Chondrocyte (in vitro differentiated cells): ENCODE measurements around the gene NPHP4. TPM values are rescaled to one million over a fixed set of nuclear protein-coding genes. Genes with fewer than 3 reads are reported as not detected.
A peak's percentile ranks its signal among the peaks of the same experiment; 100 is the strongest.

ENCODE experiments used
- DNase-seq: peaks from one replicate; pipeline ENCODE4 v3.0.0; 2021; ENCODE audit warnings: mixed read lengths, low spot score
- H3K27ac Mint-ChIP-seq: one replicate; pipeline ENCODE4 v1.8.0; 2021; ENCODE audit warnings: mild to moderate bottlenecking, moderate library complexity, mixed read lengths; ENCODE audit not compliant: unreplicated experiment
- H3K27me3 Mint-ChIP-seq: 2 replicates; pipeline ENCODE4 v1.8.0; 2021; ENCODE audit warnings: low read depth, mixed read lengths
- H3K36me3 Mint-ChIP-seq: 2 replicates; pipeline ENCODE4 v1.8.0; 2021; ENCODE audit warnings: low read depth, mixed read lengths
- H3K4me1 Mint-ChIP-seq: 2 replicates; pipeline ENCODE4 v1.8.0; 2021; ENCODE audit warnings: low read depth, mild to moderate bottlenecking, mixed read lengths
- H3K4me3 Mint-ChIP-seq: one replicate; pipeline ENCODE4 v1.8.0; 2021; ENCODE audit warnings: mild to moderate bottlenecking, moderate library complexity, mixed read lengths; ENCODE audit not compliant: unreplicated experiment
- H3K9me3 Mint-ChIP-seq: 2 replicates; pipeline ENCODE4 v1.8.0; 2021; ENCODE audit warnings: low read depth, mixed read lengths
- total RNA-seq: library from RNA; stranded (reverse); gene quantifications from 3 replicates; pipeline ENCODE4 v1.2.1, GENCODE V29; 2021
- TF ChIP-seq, protein P1 (sequence below): fragments of 200-600 bp; sonication (generic); IDR thresholded peaks from 2 replicates; pipeline ENCODE4 v1.5.0; 2021; ENCODE audit warnings: antibody characterized with exemption, mild to moderate bottlenecking, moderate library complexity

Gene NPHP4
- total RNA-seq, 1 donor from 2014 or later: 8.7 TPM

- Mint-ChIP-seq H3K9me3 (no peaks in the 10 kb centered on the region), H3K27me3 (no peaks in the 10 kb centered on the region), H3K4me3 (no peak overlapping the region), H3K27ac (no peak overlapping the region), H3K4me1 (peaks cover 9% of the 10 kb centered on the region), H3K36me3 (peaks cover 3% of the 10 kb centered on the region)
- TF ChIP-seq, protein P1, sequence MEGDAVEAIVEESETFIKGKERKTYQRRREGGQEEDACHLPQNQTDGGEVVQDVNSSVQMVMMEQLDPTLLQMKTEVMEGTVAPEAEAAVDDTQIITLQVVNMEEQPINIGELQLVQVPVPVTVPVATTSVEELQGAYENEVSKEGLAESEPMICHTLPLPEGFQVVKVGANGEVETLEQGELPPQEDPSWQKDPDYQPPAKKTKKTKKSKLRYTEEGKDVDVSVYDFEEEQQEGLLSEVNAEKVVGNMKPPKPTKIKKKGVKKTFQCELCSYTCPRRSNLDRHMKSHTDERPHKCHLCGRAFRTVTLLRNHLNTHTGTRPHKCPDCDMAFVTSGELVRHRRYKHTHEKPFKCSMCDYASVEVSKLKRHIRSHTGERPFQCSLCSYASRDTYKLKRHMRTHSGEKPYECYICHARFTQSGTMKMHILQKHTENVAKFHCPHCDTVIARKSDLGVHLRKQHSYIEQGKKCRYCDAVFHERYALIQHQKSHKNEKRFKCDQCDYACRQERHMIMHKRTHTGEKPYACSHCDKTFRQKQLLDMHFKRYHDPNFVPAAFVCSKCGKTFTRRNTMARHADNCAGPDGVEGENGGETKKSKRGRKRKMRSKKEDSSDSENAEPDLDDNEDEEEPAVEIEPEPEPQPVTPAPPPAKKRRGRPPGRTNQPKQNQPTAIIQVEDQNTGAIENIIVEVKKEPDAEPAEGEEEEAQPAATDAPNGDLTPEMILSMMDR: no peak
- peak; percentile 61 for DNase-seq
Measured at GRCh38 chr1:5985250-5985649, 7.0 kb downstream of the NPHP4 start.

GRCh38 chr1:5983361-5984103 is 8.7 kb downstream of the NPHP4 start:
- peaks cover 3% of the 10 kb centered on the region for H3K36me3 Mint-ChIP-seq
- no peaks in the 10 kb centered on the region for H3K9me3 Mint-ChIP-seq
- no peak overlapping the region for H3K27ac Mint-ChIP-seq
- TF ChIP-seq, protein P1: no peak
- no peak for DNase-seq
- no peaks in the 10 kb centered on the region for H3K27me3 Mint-ChIP-seq
- H3K4me1 Mint-ChIP-seq: peaks cover 9% of the 10 kb centered on the region
- H3K4me3 Mint-ChIP-seq: no peak overlapping the region

GRCh38 chr1:5982868-5983267 is 9.4 kb downstream of the NPHP4 start:
- Mint-ChIP-seq H3K27ac (no peak overlapping the region), H3K36me3 (peaks cover 4% of the 10 kb centered on the region), H3K9me3 (no peaks in the 10 kb centered on the region), H3K27me3 (no peaks in the 10 kb centered on the region), H3K4me1 (peaks cover 9% of the 10 kb centered on the region), H3K4me3 (no peak overlapping the region)
- no peak for DNase-seq
- TF ChIP-seq, protein P1: no peak

GRCh38 chr1:5982276-5982675 is 9.9 kb downstream of the NPHP4 start:
- no peaks in the 10 kb centered on the region for H3K27me3 Mint-ChIP-seq
- H3K27ac Mint-ChIP-seq: no peak overlapping the region
- DNase-seq: no peak
- H3K9me3 Mint-ChIP-seq: no peaks in the 10 kb centered on the region
- H3K4me1 Mint-ChIP-seq: peaks cover 9% of the 10 kb centered on the region
- TF ChIP-seq, protein P1: no peak
- peaks cover 4% of the 10 kb centered on the region for H3K36me3 Mint-ChIP-seq
- H3K4me3 Mint-ChIP-seq: no peak overlapping the region

- no peak overlapping the region for H3K4me3 Mint-ChIP-seq
Measured at GRCh38 chr1:5981009-5981380, 11.2 kb downstream of the NPHP4 start.

More at GRCh38 chr1:5981009-5981380, 11.2 kb downstream of the NPHP4 start:
- peaks cover 8% of the 10 kb centered on the region for H3K36me3 Mint-ChIP-seq
- peaks cover 9% of the 10 kb centered on the region for H3K4me1 Mint-ChIP-seq
- no peaks in the 10 kb centered on the region for H3K27me3 Mint-ChIP-seq
- peak; percentile 60 for DNase-seq
- no peaks in the 10 kb centered on the region for H3K9me3 Mint-ChIP-seq
- H3K27ac Mint-ChIP-seq: no peak overlapping the region
- TF ChIP-seq, protein P1: no peak
